WTC11 (cell line): ENCODE results near the gene TNS4. TPM values are rescaled to one million over a fixed set of nuclear protein-coding genes. Genes with fewer than 3 reads are reported as not detected.

Source experiments
- ATAC-seq: fragments of 200-7000 bp; cut with Tn5 transposase; 2 replicates; pipeline ENCODE4 v1.10.0; 2021; ENCODE audit warnings: mild to moderate bottlenecking, moderate library complexity
- CTCF ChIA-PET: fragments of 300-600 bp; sonication (Branson Sonifier 250); formaldehyde crosslinking; loops from one replicate; lab custom pipeline; 2021; ENCODE audit warnings: antibody characterized with exemption; lab: Charles Lee
- POLR2A ChIA-PET: fragments of 350-600 bp; sonication (Branson Sonifier 250); formaldehyde crosslinking; loops from one replicate; lab custom pipeline; 2021; ENCODE audit warnings: antibody characterized with exemption; lab: Charles Lee
- DNase-seq: peaks from one replicate; pipeline ENCODE4 v3.0.0; 2021; ENCODE audit warnings: low spot score
- H3K27ac Mint-ChIP-seq: 2 replicates; pipeline ENCODE4 v1.8.0; 2021; ENCODE audit warnings: mixed read lengths
- H3K27me3 Mint-ChIP-seq: 2 replicates; pipeline ENCODE4 v1.8.0; 2021; ENCODE audit warnings: low read depth, mild to moderate bottlenecking, moderate library complexity, mixed read lengths
- H3K36me3 Mint-ChIP-seq: 2 replicates; pipeline ENCODE4 v1.8.0; 2021; ENCODE audit warnings: mixed read lengths
- H3K4me1 Mint-ChIP-seq: 2 replicates; pipeline ENCODE4 v1.8.0; 2022; ENCODE audit warnings: mixed read lengths
- H3K4me3 Mint-ChIP-seq: 2 replicates; pipeline ENCODE4 v1.8.0; 2021; ENCODE audit warnings: mild to moderate bottlenecking, moderate library complexity, mixed read lengths
- H3K9me3 Mint-ChIP-seq: 2 replicates; pipeline ENCODE4 v1.8.0; 2021; ENCODE audit warnings: mixed read lengths
- ARID4B ChIP-seq: sonication (generic); formaldehyde crosslinking; IDR thresholded peaks from 2 replicates; pipeline ENCODE4 v1.8.0; 2023; ENCODE audit warnings: missing genetic modification reagents, mild to moderate bottlenecking, borderline replicate concordance
- CBFB ChIP-seq: sonication (generic); formaldehyde crosslinking; IDR thresholded peaks from 2 replicates; pipeline ENCODE4 v1.8.1; 2022; ENCODE audit warnings: mild to moderate bottlenecking, low read depth, missing genetic modification reagents
- E2F1 ChIP-seq: sonication (generic); formaldehyde crosslinking; IDR thresholded peaks from 2 replicates; pipeline ENCODE4 v1.8.0; 2022; ENCODE audit warnings: mild to moderate bottlenecking, missing genetic modification reagents
- E2F5 ChIP-seq: sonication (generic); formaldehyde crosslinking; IDR thresholded peaks from 2 replicates; pipeline ENCODE4 v1.8.1; 2022; ENCODE audit warnings: mild to moderate bottlenecking, moderate library complexity, missing genetic modification reagents
- ELF4 ChIP-seq: sonication (generic); formaldehyde crosslinking; IDR thresholded peaks from 2 replicates; pipeline ENCODE4 v1.8.1; 2022; ENCODE audit warnings: low read depth, mild to moderate bottlenecking, moderate library complexity, missing genetic modification reagents
- NFYB ChIP-seq: sonication (generic); formaldehyde crosslinking; conservative IDR thresholded peaks from 2 replicates; pipeline ENCODE4 v1.8.0; 2022; ENCODE audit warnings: low read depth, missing genetic modification reagents
- SP1 ChIP-seq: sonication (generic); formaldehyde crosslinking; conservative IDR thresholded peaks from 2 replicates; pipeline ENCODE4 v1.8.1; 2022; ENCODE audit warnings: missing genetic modification reagents
- TEAD4 ChIP-seq: sonication (generic); formaldehyde crosslinking; IDR thresholded peaks from 2 replicates; pipeline ENCODE4 v1.8.0; 2022; ENCODE audit warnings: mild to moderate bottlenecking, missing genetic modification reagents
- ZNF138 ChIP-seq: sonication (generic); formaldehyde crosslinking; conservative IDR thresholded peaks from 2 replicates; pipeline ENCODE4 v1.8.1; 2022; ENCODE audit warnings: mild to moderate bottlenecking, moderate library complexity, missing genetic modification reagents
- ZNF532 ChIP-seq: fragments of 250-450 bp; sonication (Bioruptor Pico); IDR thresholded peaks from 2 replicates; pipeline ENCODE4 v1.9.0; 2021; ENCODE audit warnings: mild to moderate bottlenecking, borderline replicate concordance
- ZNF671 ChIP-seq: fragments of 250-450 bp; sonication (Bioruptor Pico); IDR thresholded peaks from 2 replicates; pipeline ENCODE4 v1.8.0; 2021; ENCODE audit warnings: mild to moderate bottlenecking
- total RNA-seq: library from RNA; stranded (reverse); gene quantifications from 3 replicates; pipeline ENCODE4 v1.2.3, GENCODE V29; 2021

The TNS4 gene
- total RNA-seq, 1 experiment from 2014 or later = 0.87 TPM

- no peak for DNase-seq
- Mint-ChIP-seq H3K4me1 (peaks cover 38% of the 10 kb centered on the region), H3K27me3 (no peaks in the 10 kb centered on the region), H3K4me3 (no peak overlapping the region)
- no peak for TF ChIP-seq CBFB (CRISPR knock-in tag)
- TF ChIP-seq E2F5 = no peak
- TF ChIP-seq ELF4 (CRISPR knock-in tag) = no peak
- TF ChIP-seq TEAD4 = no peak
- no peak for TF ChIP-seq E2F1 (CRISPR knock-in tag)
- TF ChIP-seq SP1 (CRISPR knock-in tag) = no peak
- TF ChIP-seq, all 79 proteins: peak for 0
- Mint-ChIP-seq H3K9me3 (no peaks in the 10 kb centered on the region), H3K36me3 (peaks cover 41% of the 10 kb centered on the region), H3K27ac (peak overlapping the region; percentile 58; the same call in 1 of the 2 replicates)
- ATAC-seq = no peak
- CTCF ChIA-PET = interaction anchor here (0.6 to 3.0 kb wide), 4 partner anchors 10 to 1540 kb away, joined by 3 to 10 read pairs (median 4); no protein-coding TSS in a partner anchor
- POLR2A ChIA-PET = no interaction called here
Measured at GRCh38 chr17:40453881-40454612, 47.4 kb downstream of the TNS4 start.

- Mint-ChIP-seq H3K27ac (no peak overlapping the region), H3K4me3 (no peak overlapping the region), H3K36me3 (peaks cover 41% of the 10 kb centered on the region), H3K9me3 (no peaks in the 10 kb centered on the region), H3K27me3 (no peaks in the 10 kb centered on the region), H3K4me1 (peaks cover 32% of the 10 kb centered on the region)
- TF ChIP-seq ARID4B (CRISPR knock-in tag) = no peak
- TF ChIP-seq ZNF671 (CRISPR knock-in tag) = no peak
- no peak for TF ChIP-seq NFYB (CRISPR knock-in tag)
- no peak for TF ChIP-seq ZNF532 (CRISPR knock-in tag)
- no peak for TF ChIP-seq ZNF138 (CRISPR knock-in tag)
- no peak for DNase-seq
- ChIA-PET CTCF (interaction anchor here (0.9 to 17.3 kb wide), 2 partner anchors 9 to 22 kb away, joined by 4 to 293 read pairs; no protein-coding TSS in a partner anchor), POLR2A (no interaction called here)
- no peak for ATAC-seq
Measured at GRCh38 chr17:40452921-40453378, 48.5 kb downstream of the TNS4 start.
